HCT116 (cell line): Measurements from ENCODE around the gene OARD1. TPM values are rescaled to one million over a fixed set of nuclear protein-coding genes. Genes with fewer than 3 reads are reported as not detected.
"Not testable (repeated sequence)": the region's sequence is repeated elsewhere in the genome, so short reads cannot be mapped to it uniquely, and the experiment has no call there.

Experiments
- ATAC-seq: fragments of 200-7000 bp; cut with Tn5 transposase; 2 replicates; pipeline ENCODE4 v1.9.1; 2020; ENCODE audit warnings: mild to moderate bottlenecking, moderate library complexity
- BruUV-seq: library from RNA; stranded (reverse); fragments of 400-500 nt; replicated peaks from 2 replicates; lab custom pipeline; 2021; lab: Mats Ljungman, UMichigan
- CTCF ChIA-PET: fragments of 300-600 bp; sonication (Branson Sonifier 250); formaldehyde crosslinking; loops from one replicate; lab custom pipeline; 2021; ENCODE audit warnings: antibody characterized with exemption; lab: Charles Lee
- POLR2A ChIA-PET: fragments of 300-600, 350-600 bp; sonication (Branson Sonifier 250); formaldehyde crosslinking; loops from one replicate; lab custom pipeline; 2021; ENCODE audit warnings: antibody characterized with exemption; lab: Charles Lee
- RAD21 ChIA-PET, 2 experiments: fragments of 300-600 bp; sonication (Branson Sonifier 250); formaldehyde crosslinking; loops; one replicate each; lab custom pipeline; 2023; ENCODE audit warnings: low total read pairs in 2 of 2; ENCODE audit not compliant: uncharacterized antibody in 2 of 2, unreplicated experiment in 2 of 2, low non-redundant PET in 1 of 2; lab: Charles Lee
- DNase-seq: peaks from one replicate; pipeline ENCODE4 v3.0.0-alpha.2; 2010; ENCODE audit warnings: low read depth, low spot score
- H2AFZ ChIP-seq: fragments of 200-600 bp; shearing (Covaris generic), sonication (generic); 2 replicates; pipeline ENCODE4 v1.6.1; 2017; ENCODE audit warnings: low read depth, mixed run types, mixed read lengths, antibody characterized with exemption, low read length; ENCODE audit not compliant: poor library complexity, severe bottlenecking
- H3K27ac ChIP-seq: 2 replicates; pipeline ENCODE4 v1.5.1; 2012; ENCODE audit warnings: low read depth, low read length
- H3K27me3 ChIP-seq: fragments of 200-600 bp; sonication (generic); 2 replicates; pipeline ENCODE4 v1.6.1; 2016; ENCODE audit warnings: mixed run types, low read length, mixed read lengths; ENCODE audit not compliant: insufficient read depth
- H3K36me3 ChIP-seq, 2 experiments: fragments of 200-500 bp in 1 of 2; fragments of 200-600 bp in 1 of 2; sonication (Bioruptor generic) in 1 of 2; sonication (generic) in 1 of 2; 2 replicates each; pipeline versions ENCODE4 v1.5.1 to v1.6.1; 2014 to 2016; ENCODE audit warnings: low read length in 2 of 2, inconsistent platforms in 1 of 2, mixed read lengths in 1 of 2, mixed run types in 1 of 2; ENCODE audit not compliant: insufficient read depth in 2 of 2, control insufficient read depth in 1 of 2
- H3K4me1 ChIP-seq, 2 experiments: fragments of 200-600 bp in 1 of 2; sonication (generic) in 1 of 2; 2 replicates each; pipeline versions ENCODE4 v1.5.1 to v1.6.1; 2012 to 2017; ENCODE audit warnings: low read length in 2 of 2, inconsistent platforms in 1 of 2, mild to moderate bottlenecking in 1 of 2, mixed read lengths in 1 of 2, mixed run types in 1 of 2, moderate library complexity in 1 of 2; ENCODE audit not compliant: insufficient read depth in 2 of 2, control insufficient read depth in 1 of 2
- H3K4me2 ChIP-seq: fragments of 200-600 bp; sonication (generic); 2 replicates; pipeline ENCODE4 v1.6.1; 2017; ENCODE audit warnings: mixed run types, low read length, mixed read lengths
- H3K4me3 ChIP-seq, 2 experiments: fragments of 200-600 bp in 1 of 2; sonication (generic) in 1 of 2; replicated peaks in 1 of 2; 2 replicates each; pipeline ENCODE4 v1.5.1; 2011 to 2016; ENCODE audit warnings: low read length in 2 of 2, control low read depth in 1 of 2, low read depth in 1 of 2, mild to moderate bottlenecking in 1 of 2, mixed read lengths in 1 of 2, mixed run types in 1 of 2
- H3K79me2 ChIP-seq: fragments of 200-600 bp; sonication (generic); 2 replicates; pipeline ENCODE4 v1.6.1; 2017; ENCODE audit warnings: mild to moderate bottlenecking, mixed run types, low read length, moderate library complexity, mixed read lengths; ENCODE audit not compliant: insufficient read depth
- H3K9ac ChIP-seq: fragments of 200-600 bp; sonication (generic); 2 replicates; pipeline ENCODE4 v1.6.1; 2016; ENCODE audit warnings: low read length, mixed read lengths
- H3K9me2 ChIP-seq: fragments of 200-600 bp; sonication (generic), shearing (Covaris generic); 2 replicates; pipeline ENCODE4 v1.6.1; 2017; ENCODE audit warnings: mixed run types, mild to moderate bottlenecking, moderate library complexity; ENCODE audit not compliant: insufficient read depth
- H3K9me3 ChIP-seq, 2 experiments: fragments of 200-500 bp in 1 of 2; fragments of 200-600 bp in 1 of 2; sonication (Bioruptor generic) in 1 of 2; sonication (generic) in 1 of 2; 2 replicates each; pipeline ENCODE4 v1.6.1; 2014 to 2017; ENCODE audit warnings: low read length in 2 of 2, mixed read lengths in 2 of 2, inconsistent platforms in 1 of 2, low read depth in 1 of 2, mild to moderate bottlenecking in 1 of 2, mixed run types in 1 of 2, moderate library complexity in 1 of 2; ENCODE audit not compliant: control insufficient read depth in 1 of 2, insufficient read depth in 1 of 2
- H4K20me1 ChIP-seq: fragments of 200-600 bp; sonication (generic), shearing (Covaris generic); 2 replicates; pipeline ENCODE4 v1.6.1; 2017; ENCODE audit warnings: mixed run types, mild to moderate bottlenecking, moderate library complexity; ENCODE audit not compliant: insufficient read depth
- CTCF ChIP-seq, 3 experiments: fragments of 200-600 bp in 1 of 3; sonication (generic) in 1 of 3; IDR thresholded peaks in 2 of 3; conservative IDR thresholded peaks in 1 of 3; 2 replicates each; pipeline ENCODE4 v1.5.1; 2012 to 2017; ENCODE audit warnings: low read depth in 2 of 3, low read length in 2 of 3, antibody characterized with exemption in 1 of 3, borderline replicate concordance in 1 of 3, control low read depth in 1 of 3, mild to moderate bottlenecking in 1 of 3, mixed read lengths in 1 of 3, mixed run types in 1 of 3, moderate library complexity in 1 of 3; ENCODE audit not compliant: insufficient read depth in 1 of 3
- SP1 ChIP-seq: IDR thresholded peaks from 2 replicates; pipeline ENCODE4 v1.6.1; 2012; ENCODE audit warnings: low read depth
- SRF ChIP-seq: IDR thresholded peaks from 2 replicates; pipeline ENCODE4 v1.6.1; 2012; ENCODE audit warnings: low read depth
- ZBTB33 ChIP-seq: IDR thresholded peaks from 2 replicates; pipeline ENCODE4 v1.6.1; 2011; ENCODE audit warnings: mild to moderate bottlenecking, low read length, moderate library complexity; ENCODE audit not compliant: insufficient replicate concordance; ENCODE audit errors: extremely low read depth
- intact Hi-C: fragments of 100-400 bp; cut with micrococcal nuclease; formaldehyde crosslinking; loops from 2 replicates; pipeline ENCODE4 v1.10.0; 2022
- total RNA-seq: library from RNA; stranded (reverse); gene quantifications from one replicate; pipeline ENCODE4 v1.2.1, GENCODE V29; 2021; ENCODE audit not compliant: unreplicated experiment

Gene OARD1
- total RNA-seq, 1 experiment from 2014 or later = 28.7 TPM

- no peak for TF ChIP-seq CTCF (IDR thresholded peaks at IDR 0.05 in 2 of 3, conservative IDR thresholded peaks at IDR 0.05 in 1 of 3; ENCODE audit: borderline replicate concordance in 1 of 3, insufficient read depth in 1 of 3, low read depth in 2 of 3, low read length in 2 of 3)
- TF ChIP-seq ZBTB33 = no peak
- no peak for TF ChIP-seq SRF
- TF ChIP-seq SP1 = no peak
Observed at GRCh38 chr6:41017663-41018062, 54.5 kb downstream of the OARD1 start (continued).

GRCh38 chr6:41015860-41016259 is 56.3 kb downstream of the OARD1 start:
- H3K9ac ChIP-seq, H2AFZ ChIP-seq, intact Hi-C loops, ATAC-seq, H4K20me1 ChIP-seq, H3K27ac ChIP-seq, POLR2A ChIA-PET, H3K4me1 ChIP-seq, H3K4me2 ChIP-seq, DNase-seq, BruUV-seq, CTCF ChIA-PET, H3K27me3 ChIP-seq, RAD21 ChIA-PET, H3K36me3 ChIP-seq, H3K79me2 ChIP-seq, H3K9me3 ChIP-seq, H3K4me3 ChIP-seq, H3K9me2 ChIP-seq: not testable (repeated sequence)
